Measurements from ENCODE around the gene CFDP1. TPM values are rescaled to one million over a fixed set of nuclear protein-coding genes. Genes with fewer than 3 reads are reported as not detected.
"Not testable (repeated sequence)": the region's sequence is repeated elsewhere in the genome, so short reads cannot be mapped to it uniquely, and the experiment has no call there.

The CFDP1 gene
- total RNA-seq, 2 donors from 2014 or later: 33.6 to 34.7 TPM

GRCh38 chr16:75294773-75295459 is 138.4 kb downstream of the CFDP1 start:
- Mint-ChIP-seq H3K36me3 (ENCODE audit: low read depth) (peaks cover 24% of the 10 kb centered on the region), H3K4me1 (peaks cover 6% of the 10 kb centered on the region), H3K27ac (peak overlapping the region; percentile 56), H3K4me3 (no peak overlapping the region), H3K27me3 (no peaks in the 10 kb centered on the region)
- no peaks in the 10 kb centered on the region for H3K9me3 ChIP-seq (ENCODE audit: control insufficient read depth, low read length, poor library complexity, severe bottlenecking)
- ATAC-seq: no peak
- DNase-seq: no peak

DNA sequence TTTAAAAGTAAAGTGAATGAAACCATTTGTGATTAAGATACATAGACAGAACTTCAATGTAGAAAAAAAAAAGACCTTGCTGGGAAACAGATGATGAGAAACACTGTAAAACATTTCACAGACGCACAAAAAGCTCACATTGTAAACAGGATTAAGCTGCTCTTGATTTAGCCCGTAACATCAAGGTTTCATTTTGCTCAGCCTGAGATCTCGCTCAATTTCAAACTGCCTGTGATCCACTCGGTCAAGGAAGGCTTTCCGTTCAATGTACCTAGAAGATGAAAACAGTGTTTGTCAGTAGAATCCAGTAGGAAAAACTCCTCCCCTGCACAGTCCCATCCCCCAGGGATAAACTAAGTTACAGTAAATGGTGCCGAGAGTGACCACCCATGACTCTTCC is 139.5 kb downstream of the CFDP1 start:
- Mint-ChIP-seq H3K27ac (no peak overlapping the region), H3K4me1 (peaks cover 11% of the 10 kb centered on the region), H3K4me3 (no peak overlapping the region), H3K36me3 (ENCODE audit: low read depth) (peaks cover 20% of the 10 kb centered on the region), H3K27me3 (peaks cover 3% of the 10 kb centered on the region)
- H3K9me3 ChIP-seq (ENCODE audit: control insufficient read depth, low read length, poor library complexity, severe bottlenecking): no peaks in the 10 kb centered on the region
- ATAC-seq (no peak), DNase-seq (no peak)

DNA sequence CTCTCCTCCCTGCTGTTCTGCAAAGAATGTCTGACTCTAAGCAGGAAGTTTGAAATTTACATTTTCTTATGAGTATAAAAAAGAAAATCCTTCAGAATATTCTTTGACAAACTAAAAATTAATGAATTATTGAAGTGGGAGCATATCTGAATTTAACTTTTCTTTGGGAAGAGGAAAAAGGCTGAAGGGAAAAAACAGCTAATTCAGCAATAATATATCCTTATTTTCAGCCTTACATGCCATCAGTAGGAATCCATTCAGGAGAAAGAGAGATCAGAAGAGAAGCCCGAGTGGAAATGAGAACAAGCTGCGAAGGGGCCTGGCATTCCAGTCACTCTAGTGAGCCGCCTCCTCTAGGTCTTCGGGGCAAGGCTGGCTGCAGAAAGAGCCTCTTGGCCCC is 140.1 kb downstream of the CFDP1 start:
- H3K36me3 Mint-ChIP-seq (ENCODE audit: low read depth): peaks cover 21% of the 10 kb centered on the region
- H3K4me3 Mint-ChIP-seq: no peak overlapping the region

DNA sequence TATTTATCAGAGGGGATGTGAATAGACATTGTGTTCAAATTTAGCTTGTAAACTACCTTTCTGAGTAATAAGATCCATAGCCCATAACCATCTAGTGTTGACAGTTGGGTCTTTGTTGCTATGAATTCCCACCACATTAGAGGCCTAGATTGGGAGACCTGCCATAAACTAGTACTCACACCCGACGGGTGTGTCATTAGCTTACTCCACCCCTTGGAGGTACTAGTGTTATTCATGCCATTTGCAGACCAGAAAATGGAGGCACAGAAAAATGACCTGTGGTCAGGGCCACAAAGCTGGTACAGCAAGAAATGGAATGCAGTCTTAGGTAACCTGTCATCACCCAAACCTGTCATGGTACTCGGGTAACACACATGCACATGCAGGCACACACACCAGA is 140.6 kb downstream of the CFDP1 start:
- Mint-ChIP-seq H3K27ac (no peak overlapping the region), H3K4me1 (peaks cover 16% of the 10 kb centered on the region), H3K4me3 (no peak overlapping the region), H3K36me3 (ENCODE audit: low read depth) (peaks cover 19% of the 10 kb centered on the region), H3K27me3 (peaks cover 9% of the 10 kb centered on the region)
- DNase-seq: no peak
- no peaks in the 10 kb centered on the region for H3K9me3 ChIP-seq (ENCODE audit: control insufficient read depth, low read length, poor library complexity, severe bottlenecking)
- no peak for ATAC-seq

More for the DNA sequence above, 140.1 kb downstream of the CFDP1 start:
- Mint-ChIP-seq H3K27me3 (peaks cover 9% of the 10 kb centered on the region), H3K4me1 (peaks cover 16% of the 10 kb centered on the region), H3K27ac (no peak overlapping the region)
- H3K9me3 ChIP-seq (ENCODE audit: control insufficient read depth, low read length, poor library complexity, severe bottlenecking): no peaks in the 10 kb centered on the region
- ATAC-seq (no peak), DNase-seq (no peak)

- ATAC-seq (no peak), DNase-seq (no peak)
- peaks cover 16% of the 10 kb centered on the region for H3K27me3 Mint-ChIP-seq
- H3K36me3 Mint-ChIP-seq (ENCODE audit: low read depth): peaks cover 18% of the 10 kb centered on the region
- H3K9me3 ChIP-seq (ENCODE audit: control insufficient read depth, low read length, poor library complexity, severe bottlenecking): no peaks in the 10 kb centered on the region
- H3K4me1 Mint-ChIP-seq: peaks cover 16% of the 10 kb centered on the region
- peak overlapping the region; percentile 72 for H3K4me3 Mint-ChIP-seq
- peak overlapping the region; percentile 57 for H3K27ac Mint-ChIP-seq
Observed at GRCh38 chr16:75289189-75289588, 144.1 kb downstream of the CFDP1 start.

- H3K27ac Mint-ChIP-seq: peak overlapping the region; percentile 57
- peaks cover 16% of the 10 kb centered on the region for H3K27me3 Mint-ChIP-seq
- peak overlapping the region; percentile 72 for H3K4me3 Mint-ChIP-seq
- peak; percentile 99 for ATAC-seq
- peaks cover 16% of the 10 kb centered on the region for H3K4me1 Mint-ChIP-seq
- peaks cover 13% of the 10 kb centered on the region for H3K36me3 Mint-ChIP-seq (ENCODE audit: low read depth)
- DNase-seq: peak in 2 of 3 donors; percentile 41 to 54
- no peaks in the 10 kb centered on the region for H3K9me3 ChIP-seq (ENCODE audit: control insufficient read depth, low read length, poor library complexity, severe bottlenecking)
Observed at GRCh38 chr16:75288596-75289120, 144.6 kb downstream of the CFDP1 start.

DNA sequence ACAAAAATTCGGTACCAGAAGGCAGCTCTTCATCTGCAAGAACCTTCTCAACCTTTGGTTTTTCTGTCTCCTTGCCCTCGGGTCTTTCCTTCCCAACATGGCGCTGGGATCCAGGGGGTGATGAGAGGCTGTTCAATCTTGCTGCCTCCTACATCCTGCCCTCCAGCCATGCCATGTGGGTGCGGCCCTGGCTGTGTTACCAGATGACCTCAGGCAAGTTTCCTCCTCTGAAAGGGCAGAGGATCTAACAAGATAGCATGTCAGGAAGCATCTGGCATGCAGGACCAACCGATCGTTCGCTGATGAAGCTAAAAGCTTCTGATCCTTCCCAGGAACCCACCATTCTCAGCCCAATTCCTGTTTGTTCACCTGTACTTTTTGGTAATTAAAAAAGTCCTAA is 145.1 kb downstream of the CFDP1 start:
- Mint-ChIP-seq H3K4me3 (peak overlapping the region; percentile 72), H3K4me1 (peaks cover 16% of the 10 kb centered on the region), H3K27ac (peak overlapping the region; percentile 57), H3K27me3 (peaks cover 16% of the 10 kb centered on the region), H3K36me3 (ENCODE audit: low read depth) (peaks cover 13% of the 10 kb centered on the region)
- no peaks in the 10 kb centered on the region for H3K9me3 ChIP-seq (ENCODE audit: control insufficient read depth, low read length, poor library complexity, severe bottlenecking)
- ATAC-seq (peak; percentile 7), DNase-seq (no peak)

DNA sequence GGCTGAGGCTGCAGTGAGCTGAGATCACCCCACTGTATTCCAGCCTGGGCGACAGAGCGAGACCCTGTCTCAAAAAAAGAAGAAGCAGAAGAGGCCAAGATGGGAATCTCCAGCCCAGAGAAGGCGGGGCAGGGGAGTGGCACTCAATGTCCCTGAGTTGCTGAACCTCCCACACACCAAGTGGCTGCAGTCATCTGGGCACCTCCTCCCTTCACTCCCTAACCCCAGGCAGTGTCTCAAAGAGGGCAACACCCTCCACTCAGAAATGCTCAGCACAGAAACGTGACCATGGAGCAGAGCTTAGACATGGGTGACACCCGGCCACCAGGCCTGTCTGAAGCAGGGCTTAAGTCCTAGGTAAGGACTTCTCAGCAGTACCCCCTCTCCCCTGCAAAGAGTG is 145.6 kb downstream of the CFDP1 start:
- DNase-seq (no peak), ATAC-seq (no peak)
- Mint-ChIP-seq H3K4me3 (no peak overlapping the region), H3K27me3 (peaks cover 16% of the 10 kb centered on the region), H3K36me3 (ENCODE audit: low read depth) (peaks cover 9% of the 10 kb centered on the region), H3K4me1 (peaks cover 16% of the 10 kb centered on the region), H3K27ac (peak overlapping the region; percentile 45)
- no peaks in the 10 kb centered on the region for H3K9me3 ChIP-seq (ENCODE audit: control insufficient read depth, low read length, poor library complexity, severe bottlenecking)

- Mint-ChIP-seq H3K4me1 (peaks cover 14% of the 10 kb centered on the region), H3K27ac (no peak overlapping the region), H3K4me3 (no peak overlapping the region), H3K27me3 (peaks cover 24% of the 10 kb centered on the region), H3K36me3 (ENCODE audit: low read depth) (peaks cover 8% of the 10 kb centered on the region)
- no peaks in the 10 kb centered on the region for H3K9me3 ChIP-seq (ENCODE audit: control insufficient read depth, low read length, poor library complexity, severe bottlenecking)
- ATAC-seq (no peak), DNase-seq (no peak)
Observed at GRCh38 chr16:75286389-75286788, 146.9 kb downstream of the CFDP1 start.

DNA sequence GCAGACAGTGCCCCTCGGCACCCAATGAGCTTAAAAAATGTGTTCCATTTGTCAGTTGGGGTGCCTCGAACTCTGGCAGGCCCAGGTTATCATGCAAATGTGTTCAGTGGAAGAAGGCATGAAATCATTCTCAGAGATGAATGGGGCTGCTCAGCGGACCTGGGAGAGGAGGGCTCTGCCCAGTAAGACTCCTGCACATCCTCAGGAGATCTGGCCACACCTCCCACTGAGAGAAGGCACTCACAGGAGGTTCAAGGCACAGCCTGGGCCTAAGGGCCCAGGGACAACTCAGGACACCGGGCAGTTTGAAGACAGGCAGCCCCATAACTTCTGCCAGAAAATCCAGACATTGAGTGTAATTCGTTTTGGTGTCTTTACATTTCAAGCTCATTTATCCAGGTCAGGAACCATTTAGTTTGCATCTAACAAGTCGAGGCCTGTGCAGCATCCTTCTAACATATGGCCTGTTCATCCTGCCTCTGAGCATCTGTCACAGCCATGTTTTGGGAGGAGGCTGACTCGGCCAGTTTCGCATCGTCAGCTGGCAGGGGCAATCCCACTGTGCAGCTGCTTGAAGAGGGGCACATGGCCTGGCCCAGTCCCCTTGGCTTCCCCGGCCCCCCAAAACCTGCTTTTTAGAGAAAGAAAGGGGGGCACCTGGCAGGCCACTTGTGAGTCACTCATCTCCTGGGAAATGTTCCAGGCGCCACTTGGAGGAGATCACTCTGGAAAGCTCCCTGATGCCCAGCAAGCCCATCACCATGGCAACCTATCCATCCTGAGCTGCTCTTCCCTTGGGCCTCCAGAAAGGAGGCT is 150.6 kb downstream of the CFDP1 start:
- no peak for DNase-seq
- Mint-ChIP-seq H3K27me3 (peaks cover 41% of the 10 kb centered on the region), H3K36me3 (ENCODE audit: low read depth) (no peaks in the 10 kb centered on the region), H3K27ac (no peak overlapping the region), H3K4me3 (no peak overlapping the region), H3K4me1 (peaks cover 2% of the 10 kb centered on the region)
- ATAC-seq: no peak
- H3K9me3 ChIP-seq (ENCODE audit: control insufficient read depth, low read length, poor library complexity, severe bottlenecking): no peaks in the 10 kb centered on the region

DNA sequence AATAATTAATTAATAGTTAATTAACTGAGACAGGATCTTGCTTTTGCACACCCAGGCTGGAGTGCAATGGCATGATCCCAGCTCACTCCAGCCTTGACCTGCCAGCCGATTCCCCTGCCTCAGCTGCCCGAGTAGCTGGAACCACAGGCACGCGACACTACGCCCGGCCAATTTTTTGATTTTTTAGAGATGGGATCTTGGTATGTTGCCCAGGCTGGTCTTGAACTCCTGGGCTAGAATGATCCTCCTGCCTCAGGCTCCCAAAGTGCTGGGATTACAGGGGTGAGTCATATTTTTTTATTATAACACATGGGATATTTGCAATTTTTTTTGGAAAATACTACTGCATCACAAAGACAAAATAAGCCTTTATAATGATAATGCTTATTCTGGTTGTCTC is 151.5 kb downstream of the CFDP1 start:
- ATAC-seq (no peak), DNase-seq (no peak)
- H3K9me3 ChIP-seq (ENCODE audit: control insufficient read depth, low read length, poor library complexity, severe bottlenecking): no peaks in the 10 kb centered on the region
- Mint-ChIP-seq H3K27me3 (peaks cover 39% of the 10 kb centered on the region), H3K4me1 (peaks cover 2% of the 10 kb centered on the region), H3K4me3 (no peak overlapping the region), H3K36me3 (ENCODE audit: low read depth) (no peaks in the 10 kb centered on the region), H3K27ac (peak overlapping the region; percentile 21)

DNA sequence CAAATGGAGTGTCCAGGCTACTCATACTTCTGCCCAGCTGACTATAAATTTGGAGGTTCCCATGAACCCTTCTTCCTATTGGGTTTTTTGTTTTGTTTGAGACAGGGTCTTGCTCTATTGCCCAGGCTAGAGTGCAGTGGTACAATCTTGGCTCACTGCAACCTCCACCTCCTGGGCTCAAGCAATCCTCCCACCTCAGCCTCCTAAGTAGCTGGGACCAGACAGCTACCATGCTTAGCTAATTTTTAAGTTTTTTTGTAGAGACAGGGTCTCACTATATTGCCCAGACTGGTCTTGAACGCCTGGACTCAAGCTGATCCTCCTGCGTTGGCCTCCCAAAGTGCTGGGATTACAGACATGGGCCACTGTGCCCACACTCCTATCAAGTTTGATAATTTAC is 152.3 kb downstream of the CFDP1 start:
- H3K36me3 Mint-ChIP-seq (ENCODE audit: low read depth); H3K4me1 Mint-ChIP-seq; H3K4me3 Mint-ChIP-seq; DNase-seq; H3K9me3 ChIP-seq (ENCODE audit: control insufficient read depth, low read length, poor library complexity, severe bottlenecking); ATAC-seq; H3K27ac Mint-ChIP-seq: not testable (repeated sequence)
- H3K27me3 Mint-ChIP-seq: peaks cover 39% of the 10 kb centered on the region

DNA sequence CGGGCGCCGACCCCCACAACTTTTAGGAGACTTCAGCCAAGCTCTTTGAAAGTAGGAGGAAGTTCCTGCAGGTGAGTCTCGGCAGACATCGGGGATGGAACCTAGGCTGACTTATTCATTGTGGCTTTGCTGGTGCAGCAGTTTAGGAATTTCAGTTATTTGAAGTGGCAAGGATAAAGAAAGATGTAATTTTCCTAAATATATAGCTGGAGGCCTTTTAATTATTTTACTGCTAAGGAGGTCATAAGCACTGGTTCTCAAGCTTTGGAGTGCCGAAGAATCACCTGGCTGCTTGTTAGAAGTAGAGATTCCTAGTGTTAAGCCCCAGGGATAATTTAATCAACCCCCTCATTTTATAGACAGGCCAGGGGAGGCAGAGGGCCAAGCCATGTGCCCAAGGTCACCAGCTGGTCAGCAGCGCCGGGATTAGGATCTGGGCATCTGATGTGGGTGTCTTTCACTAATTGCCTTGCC is 152.9 kb downstream of the CFDP1 start:
- no peaks in the 10 kb centered on the region for H3K36me3 Mint-ChIP-seq (ENCODE audit: low read depth)
- H3K4me1 Mint-ChIP-seq: peaks cover 2% of the 10 kb centered on the region
- no peak overlapping the region for H3K27ac Mint-ChIP-seq
- no peaks in the 10 kb centered on the region for H3K9me3 ChIP-seq (ENCODE audit: control insufficient read depth, low read length, poor library complexity, severe bottlenecking)
- no peak overlapping the region for H3K4me3 Mint-ChIP-seq
- ATAC-seq (no peak), DNase-seq (no peak)
- H3K27me3 Mint-ChIP-seq: peaks cover 39% of the 10 kb centered on the region
